Posterior vena cava (tissue), 2 donors: Measurements from ENCODE around the gene ANKRD18B. TPM values are rescaled to one million over a fixed set of nuclear protein-coding genes. Genes with fewer than 3 reads are reported as not detected.
"Not testable (repeated sequence)": the region's sequence is repeated elsewhere in the genome, so short reads cannot be mapped to it uniquely, and the experiment has no call there.

Experiments
- DNase-seq: peaks from one replicate; pipeline ENCODE4 v3.0.0-alpha.2; 2020; ENCODE audit warnings: low spot score
- intact Hi-C, 2 donors: fragments of 100-400 bp; cut with DNase I; formaldehyde crosslinking; loops; one replicate each; pipeline versions ENCODE4 v1.14.1 to v1.14.2; 2022 to 2023
- total RNA-seq, 2 donors: library from RNA; stranded (reverse); fragmentation: NEBNext Ultra II Directional; extraction: Animal tissue kit (Norgen Biotek cat#: 25700); gene quantifications; one replicate each; pipeline ENCODE4 v1.2.1, GENCODE V29; 2021
- donor health status: DM: yes; HTN: yes; CAD: no.
- donor health status: DM: yes; HTN: yes; CAD: no.

Gene ANKRD18B
- total RNA-seq, 2 donors from 2014 or later = not detected

- intact Hi-C loops, DNase-seq: not testable (repeated sequence)
Observed at GRCh38 chr9:33597386-33597785, 73.3 kb downstream of the ANKRD18B start.

- intact Hi-C loops, DNase-seq: not testable (repeated sequence)
Observed at GRCh38 chr9:33598796-33599379, 74.8 kb downstream of the ANKRD18B start.

- intact Hi-C loops, DNase-seq: not testable (repeated sequence)
Observed at GRCh38 chr9:33600911-33601310, 76.9 kb downstream of the ANKRD18B start.

GRCh38 chr9:33604249-33604648 lies 80.2 kb downstream of the ANKRD18B start:
- intact Hi-C loops, DNase-seq: not testable (repeated sequence)

- intact Hi-C loops, DNase-seq: not testable (repeated sequence)
Observed at GRCh38 chr9:33604936-33605335, 80.9 kb downstream of the ANKRD18B start.

- intact Hi-C loops = no loop called here
- DNase-seq = no peak
Observed at GRCh38 chr9:33611358-33611757, 87.3 kb downstream of the ANKRD18B start.

GRCh38 chr9:33612410-33612809 lies 88.4 kb downstream of the ANKRD18B start:
- intact Hi-C loops, DNase-seq: not testable (repeated sequence)

GRCh38 chr9:33614001-33614687 lies 90.1 kb downstream of the ANKRD18B start:
- DNase-seq = no peak
- intact Hi-C loops = no loop called here

- intact Hi-C loops, DNase-seq: not testable (repeated sequence)
Observed at GRCh38 chr9:33618370-33618769, 94.3 kb downstream of the ANKRD18B start.

- intact Hi-C loops = loop anchor here (5.0 kb wide), 1 partner anchor 102 kb away; no protein-coding TSS in a partner anchor
- DNase-seq = no peak
Observed at GRCh38 chr9:33619666-33620404, 95.8 kb downstream of the ANKRD18B start.

GRCh38 chr9:33620738-33621439 lies 96.8 kb downstream of the ANKRD18B start:
- intact Hi-C loops = loop anchor here (5.0 kb wide), 1 partner anchor 101 kb away; no protein-coding TSS in a partner anchor
- DNase-seq = no peak

Other genes with a start within 250 kb of the ANKRD18B start
- 10 to 100 TPM; 30.1 to 37.2 TPM for gene NFX1, start 233.7 kb upstream of the ANKRD18B start, total RNA-seq
- gene AQP7, start 121.7 kb upstream of the ANKRD18B start, total RNA-seq = 1 to 10 TPM; 4.6 TPM
- gene AQP3, start 76.7 kb upstream of the ANKRD18B start, total RNA-seq = 1 to 10 TPM; 5.5 to 8.4 TPM
- 10 to 100 TPM; 20.9 to 24.8 TPM for gene NOL6, start 50.3 kb upstream of the ANKRD18B start, total RNA-seq